Vagina (tissue), 2 donors: Measurements from ENCODE around the gene ADAMTS15.

Experiments used
- POLR2A ChIP-seq, 2 donors: fragments of 450-650 bp; IDR thresholded peaks; one replicate each; pipeline ENCODE4 v1.6.1; 2017; ENCODE audit warnings: antibody characterized with exemption in 2 of 2, mild to moderate bottlenecking in 2 of 2, moderate library complexity in 2 of 2
- TF ChIP-seq, protein P1 (sequence below), 3 experiments: fragments of 450-650 bp in 2 of 3; fragments of 200-600 bp in 1 of 3; sonication (generic) in 1 of 3; IDR thresholded peaks; one replicate each; pipeline ENCODE4 v1.5.1; 2017 to 2019; ENCODE audit warnings: antibody characterized with exemption in 3 of 3, mild to moderate bottlenecking in 2 of 3, moderate library complexity in 2 of 3

GRCh38 chr11:130475426-130476053 is 27.1 kb downstream of the ADAMTS15 start:
- TF ChIP-seq, protein P1, sequence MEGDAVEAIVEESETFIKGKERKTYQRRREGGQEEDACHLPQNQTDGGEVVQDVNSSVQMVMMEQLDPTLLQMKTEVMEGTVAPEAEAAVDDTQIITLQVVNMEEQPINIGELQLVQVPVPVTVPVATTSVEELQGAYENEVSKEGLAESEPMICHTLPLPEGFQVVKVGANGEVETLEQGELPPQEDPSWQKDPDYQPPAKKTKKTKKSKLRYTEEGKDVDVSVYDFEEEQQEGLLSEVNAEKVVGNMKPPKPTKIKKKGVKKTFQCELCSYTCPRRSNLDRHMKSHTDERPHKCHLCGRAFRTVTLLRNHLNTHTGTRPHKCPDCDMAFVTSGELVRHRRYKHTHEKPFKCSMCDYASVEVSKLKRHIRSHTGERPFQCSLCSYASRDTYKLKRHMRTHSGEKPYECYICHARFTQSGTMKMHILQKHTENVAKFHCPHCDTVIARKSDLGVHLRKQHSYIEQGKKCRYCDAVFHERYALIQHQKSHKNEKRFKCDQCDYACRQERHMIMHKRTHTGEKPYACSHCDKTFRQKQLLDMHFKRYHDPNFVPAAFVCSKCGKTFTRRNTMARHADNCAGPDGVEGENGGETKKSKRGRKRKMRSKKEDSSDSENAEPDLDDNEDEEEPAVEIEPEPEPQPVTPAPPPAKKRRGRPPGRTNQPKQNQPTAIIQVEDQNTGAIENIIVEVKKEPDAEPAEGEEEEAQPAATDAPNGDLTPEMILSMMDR (IDR thresholded peaks at IDR 0.05), result no peak
- no peak for TF ChIP-seq POLR2A (IDR thresholded peaks at IDR 0.05)
